ENCODE data around the gene TMEM198.

Gene TMEM198

GRCh38 chr2:219526320-219527075 is 17.3 kb upstream of the TMEM198 start:
- DNase-seq, result no peak

- DNase-seq, result no peak
Observed at GRCh38 chr2:219527076-219527394, 16.8 kb upstream of the TMEM198 start.

- no peak for DNase-seq
Observed at GRCh38 chr2:219527472-219527871, 16.4 kb upstream of the TMEM198 start.

GRCh38 chr2:219530048-219530963 is 13.5 kb upstream of the TMEM198 start:
- DNase-seq, result peak; percentile 51 to 74

GRCh38 chr2:219531639-219532377 is 12.0 kb upstream of the TMEM198 start:
- DNase-seq, result no peak

- no peak for DNase-seq
Observed at GRCh38 chr2:219532378-219532649, 11.5 kb upstream of the TMEM198 start.

- DNase-seq, result no peak
Observed at GRCh38 chr2:219533930-219534661, 9.7 kb upstream of the TMEM198 start.

GRCh38 chr2:219536425-219536824 is 7.4 kb upstream of the TMEM198 start:
- no peak for DNase-seq

GRCh38 chr2:219536967-219537366 is 6.9 kb upstream of the TMEM198 start:
- DNase-seq, result no peak

GRCh38 chr2:219537657-219538488 is 6.0 kb upstream of the TMEM198 start:
- DNase-seq, result no peak

- no peak for DNase-seq
Observed at GRCh38 chr2:219538504-219538951, 5.3 kb upstream of the TMEM198 start.

GRCh38 chr2:219538956-219539788 is 4.7 kb upstream of the TMEM198 start:
- no peak for DNase-seq

GRCh38 chr2:219539926-219540678 is 3.7 kb upstream of the TMEM198 start:
- no peak for DNase-seq

GRCh38 chr2:219540784-219541504 is 2.9 kb upstream of the TMEM198 start:
- no peak for DNase-seq

- peak in 1 of 2 donors; percentile 88 for DNase-seq
Observed at GRCh38 chr2:219541611-219542180, 2.1 kb upstream of the TMEM198 start.

- peak in 1 of 2 donors; percentile 57 for DNase-seq
Observed at GRCh38 chr2:219542931-219543595, 765 bp upstream of the TMEM198 start.

GRCh38 chr2:219544567-219544966 is 739 bp downstream of the TMEM198 start:
- no peak for DNase-seq

- no peak for DNase-seq
Observed at GRCh38 chr2:219545295-219545942, 1.6 kb downstream of the TMEM198 start.

Measured in bone marrow (tissue), 2 donors.